ENCODE measurements around the gene MYRFL.
A peak's percentile ranks its signal among the peaks of the same experiment; 100 is the strongest.

Gene MYRFL

DNA sequence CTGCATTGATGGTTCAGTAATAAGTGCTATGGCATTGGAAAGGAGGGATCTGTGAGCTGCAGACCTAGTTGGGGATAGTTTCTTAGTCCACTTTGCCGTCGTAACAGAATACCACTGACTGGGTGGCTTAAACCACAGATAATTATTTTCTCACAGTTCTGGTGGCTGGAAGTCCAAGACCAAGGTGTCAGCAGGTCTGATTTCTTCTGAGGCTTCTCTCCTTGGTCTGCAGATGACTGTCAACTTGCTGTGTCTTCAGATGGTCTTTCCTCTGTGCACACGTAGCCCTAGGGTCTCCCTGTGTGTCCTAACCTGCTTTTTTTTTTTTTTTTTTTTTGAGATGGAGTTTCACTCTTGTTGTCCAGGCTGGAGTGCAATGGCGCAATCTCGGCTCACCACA, 126.1 kb downstream of the MYRFL start:
- DNase-seq (ENCODE audit: low read depth): no peak
- TF ChIP-seq, protein P1, sequence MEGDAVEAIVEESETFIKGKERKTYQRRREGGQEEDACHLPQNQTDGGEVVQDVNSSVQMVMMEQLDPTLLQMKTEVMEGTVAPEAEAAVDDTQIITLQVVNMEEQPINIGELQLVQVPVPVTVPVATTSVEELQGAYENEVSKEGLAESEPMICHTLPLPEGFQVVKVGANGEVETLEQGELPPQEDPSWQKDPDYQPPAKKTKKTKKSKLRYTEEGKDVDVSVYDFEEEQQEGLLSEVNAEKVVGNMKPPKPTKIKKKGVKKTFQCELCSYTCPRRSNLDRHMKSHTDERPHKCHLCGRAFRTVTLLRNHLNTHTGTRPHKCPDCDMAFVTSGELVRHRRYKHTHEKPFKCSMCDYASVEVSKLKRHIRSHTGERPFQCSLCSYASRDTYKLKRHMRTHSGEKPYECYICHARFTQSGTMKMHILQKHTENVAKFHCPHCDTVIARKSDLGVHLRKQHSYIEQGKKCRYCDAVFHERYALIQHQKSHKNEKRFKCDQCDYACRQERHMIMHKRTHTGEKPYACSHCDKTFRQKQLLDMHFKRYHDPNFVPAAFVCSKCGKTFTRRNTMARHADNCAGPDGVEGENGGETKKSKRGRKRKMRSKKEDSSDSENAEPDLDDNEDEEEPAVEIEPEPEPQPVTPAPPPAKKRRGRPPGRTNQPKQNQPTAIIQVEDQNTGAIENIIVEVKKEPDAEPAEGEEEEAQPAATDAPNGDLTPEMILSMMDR (conservative IDR thresholded peaks at IDR 0.05; ENCODE audit: control insufficient read depth, insufficient read depth, low read depth, low read length): no peak
- H3K4me3 ChIP-seq (ENCODE audit: control insufficient read depth, low read depth, low read length): no peak overlapping the region

DNA sequence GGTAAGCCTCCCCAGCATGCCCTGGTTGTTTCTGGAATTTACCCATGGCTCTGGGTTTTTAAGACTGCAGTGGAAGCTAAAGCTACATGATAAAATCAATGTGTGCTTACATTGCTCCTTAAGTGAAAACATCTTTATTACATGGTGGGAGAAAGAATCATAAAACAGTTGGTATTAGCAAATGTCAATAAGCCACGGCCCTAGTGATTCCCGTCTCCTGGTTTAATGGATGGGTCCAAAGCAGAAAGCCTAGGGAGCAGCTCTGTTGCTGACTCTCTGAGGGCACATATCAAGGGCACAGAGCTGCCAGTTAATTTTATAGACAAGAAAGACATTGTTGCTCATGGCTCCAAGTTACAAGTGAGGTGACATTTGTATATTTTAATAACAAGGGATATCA, 127.9 kb downstream of the MYRFL start:
- no peak for DNase-seq (ENCODE audit: low read depth)
- TF ChIP-seq, protein P1 (conservative IDR thresholded peaks at IDR 0.05; ENCODE audit: control insufficient read depth, insufficient read depth, low read depth, low read length): no peak
- H3K4me3 ChIP-seq (ENCODE audit: control insufficient read depth, low read depth, low read length): no peak overlapping the region

DNA sequence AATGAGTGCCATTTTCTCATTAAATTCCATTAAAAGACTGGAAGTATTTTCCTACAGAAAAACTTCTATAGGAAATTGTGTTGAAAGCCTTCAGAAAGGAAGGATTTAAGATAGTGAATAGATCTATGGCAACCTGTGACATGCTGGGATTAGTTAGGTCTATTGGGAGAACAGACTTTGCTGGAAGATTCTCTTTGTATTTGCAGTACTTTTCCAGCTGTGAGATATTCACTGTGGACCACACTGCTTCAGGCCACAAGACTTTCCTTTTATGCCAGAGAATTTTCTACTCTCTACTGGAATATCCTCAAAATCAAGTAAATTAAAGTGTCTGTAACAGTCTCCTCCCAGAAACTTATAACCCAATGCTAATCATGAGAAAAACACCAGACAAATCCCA, 136.2 kb downstream of the MYRFL start:
- H3K4me3 ChIP-seq (ENCODE audit: control insufficient read depth, low read depth, low read length): no peak overlapping the region
- TF ChIP-seq, protein P1 (conservative IDR thresholded peaks at IDR 0.05; ENCODE audit: control insufficient read depth, insufficient read depth, low read depth, low read length): no peak
- no peak for DNase-seq (ENCODE audit: low read depth)

DNA sequence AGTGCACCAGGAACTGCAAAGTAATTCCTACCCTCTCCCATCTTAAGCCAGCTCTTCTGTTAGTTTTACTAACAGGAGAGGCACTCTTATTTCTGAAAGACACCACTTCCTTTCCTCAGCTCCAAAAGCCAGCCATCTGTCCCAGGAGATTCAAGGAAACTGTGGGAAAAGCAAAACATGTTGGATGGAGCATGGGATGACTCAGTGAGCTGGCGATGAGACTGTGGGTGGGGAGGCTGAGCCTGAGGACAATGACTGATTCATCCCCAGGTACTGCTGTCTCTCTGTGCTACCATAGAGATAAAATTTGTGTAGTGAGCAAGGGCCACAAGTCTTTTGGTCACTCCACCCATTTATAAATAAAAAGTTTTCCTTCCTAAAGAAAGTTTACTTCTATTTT, 141.4 kb downstream of the MYRFL start:
- TF ChIP-seq, protein P1 (conservative IDR thresholded peaks at IDR 0.05; ENCODE audit: control insufficient read depth, insufficient read depth, low read depth, low read length): no peak
- peak; percentile 94 for DNase-seq (ENCODE audit: low read depth)

DNA sequence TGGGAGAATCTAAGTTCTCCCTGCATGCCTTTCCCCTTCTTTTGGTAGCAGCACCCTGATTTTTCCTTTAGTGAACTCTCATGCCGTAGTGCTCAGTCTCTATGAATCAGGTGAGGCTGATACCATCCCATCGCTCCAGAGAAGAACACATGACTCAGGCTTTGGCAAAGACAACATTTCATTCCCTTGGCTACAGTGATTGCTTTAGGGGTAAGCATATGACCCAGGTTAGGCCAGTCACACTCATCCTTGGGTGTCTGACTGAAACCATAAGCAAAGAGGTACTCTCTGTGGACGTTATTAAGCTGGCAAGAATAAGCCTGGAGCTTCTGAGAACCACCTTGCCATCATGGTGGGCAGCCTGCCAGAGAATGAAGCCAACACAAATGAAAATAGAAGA, 141.8 kb downstream of the MYRFL start:
- TF ChIP-seq, protein P1 (conservative IDR thresholded peaks at IDR 0.05; ENCODE audit: control insufficient read depth, insufficient read depth, low read depth, low read length): no peak
- no peak overlapping the region for H3K4me3 ChIP-seq (ENCODE audit: control insufficient read depth, low read depth, low read length)
- peak; percentile 83 for DNase-seq (ENCODE audit: low read depth)

More for the DNA sequence above, 141.4 kb downstream of the MYRFL start:
- no peak overlapping the region for H3K4me3 ChIP-seq (ENCODE audit: control insufficient read depth, low read depth, low read length)

DNA sequence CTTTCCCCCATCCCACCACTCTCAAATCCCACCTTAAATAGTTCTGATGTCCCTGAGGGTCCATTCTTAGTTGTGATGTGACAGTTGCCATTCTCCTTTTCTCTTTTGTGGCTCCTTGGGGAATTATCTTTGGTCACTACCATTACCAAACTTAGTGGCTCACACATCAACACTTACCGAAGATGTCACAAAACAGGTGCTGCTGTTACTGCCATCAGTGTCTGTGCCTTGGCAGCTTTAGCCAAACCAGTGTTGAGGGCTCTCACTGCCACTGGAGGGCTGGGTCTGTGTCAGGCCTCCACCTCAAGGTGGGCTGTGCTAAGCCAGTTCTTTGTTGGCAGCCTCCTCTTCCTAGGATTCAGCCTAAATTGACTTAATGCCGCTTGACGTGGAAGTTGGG, 144.0 kb downstream of the MYRFL start:
- TF ChIP-seq, protein P1 (conservative IDR thresholded peaks at IDR 0.05; ENCODE audit: control insufficient read depth, insufficient read depth, low read depth, low read length): no peak
- DNase-seq (ENCODE audit: low read depth): no peak
- no peak overlapping the region for H3K4me3 ChIP-seq (ENCODE audit: control insufficient read depth, low read depth, low read length)

DNA sequence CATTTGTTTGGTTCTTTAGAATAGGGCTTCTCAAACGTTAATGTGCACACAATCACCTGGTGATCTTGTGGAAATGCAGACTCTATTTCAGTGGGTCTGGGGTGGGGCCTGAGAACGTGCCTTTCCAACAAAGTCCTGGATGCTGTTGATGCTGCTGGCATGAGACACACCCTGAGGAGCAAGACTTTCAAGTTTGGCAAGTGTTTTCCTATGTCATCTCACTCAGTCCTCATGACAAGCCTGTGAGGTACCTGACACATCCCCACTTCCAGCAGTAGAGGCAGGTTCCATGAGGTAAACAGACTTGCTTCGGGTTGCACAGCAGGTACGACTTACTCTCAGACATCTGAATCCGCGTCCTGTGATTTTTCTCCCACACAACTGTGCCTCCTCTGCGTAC, 147.1 kb downstream of the MYRFL start:
- H3K4me3 ChIP-seq (ENCODE audit: control insufficient read depth, low read depth, low read length): no peak overlapping the region
- DNase-seq (ENCODE audit: low read depth): no peak
- TF ChIP-seq, protein P1 (conservative IDR thresholded peaks at IDR 0.05; ENCODE audit: control insufficient read depth, insufficient read depth, low read depth, low read length): no peak
